Endothelial cell of umbilical vein (primary cell): ENCODE measurements around the gene ZNF827. TPM values are rescaled to one million over a fixed set of nuclear protein-coding genes. Genes with fewer than 3 reads are reported as not detected.

Experiments
- BruUV-seq: library from RNA; stranded (reverse); fragments of 400-500 nt; replicated peaks from 2 replicates; lab custom pipeline; 2021; lab: Mats Ljungman, UMichigan
- CTCF ChIA-PET: fragments of 300-600, 350-600 bp; sonication (Branson Sonifier 250); formaldehyde crosslinking; loops from one replicate; lab custom pipeline; 2021; ENCODE audit warnings: antibody characterized with exemption, inconsistent platforms; lab: Charles Lee
- POLR2A ChIA-PET: fragments of 300-600, 350-600 bp; sonication (Branson Sonifier 250); formaldehyde crosslinking; loops from one replicate; lab custom pipeline; 2021; ENCODE audit warnings: antibody characterized with exemption, inconsistent platforms; lab: Charles Lee
- DNase-seq: peaks from one replicate; pipeline ENCODE4 v3.0.0-alpha.2; 2011; ENCODE audit warnings: low read depth, low spot score
- FAIRE-seq: peaks from 2 replicates; lab custom pipeline; 2011; peaks lifted over from hg19 to GRCh38; lab: Jason Lieb, UNC
- H2AFZ ChIP-seq: 2 replicates; pipeline ENCODE4 v1.6.0; 2012; ENCODE audit warnings: low read depth, low read length, control low read depth, inconsistent platforms
- H3K27ac ChIP-seq: 2 replicates; pipeline ENCODE4 v1.5.1; 2011; ENCODE audit warnings: low read depth, mild to moderate bottlenecking, control low read depth, low read length, moderate library complexity; ENCODE audit not compliant: insufficient read depth
- H3K27me3 ChIP-seq, 2 experiments: 2 replicates each; pipeline versions ENCODE4 v1.6.0 to v1.6.1; 2011; ENCODE audit warnings: low read length in 2 of 2, mixed read lengths in 1 of 2; ENCODE audit not compliant: control insufficient read depth in 2 of 2, insufficient read depth in 2 of 2
- H3K36me3 ChIP-seq, 2 experiments: 2 replicates in 1 of 2; 3 replicates in 1 of 2; pipeline ENCODE4 v1.5.1; 2011; ENCODE audit warnings: low read length in 2 of 2, mild to moderate bottlenecking in 1 of 2, moderate library complexity in 1 of 2; ENCODE audit not compliant: control insufficient read depth in 2 of 2, insufficient read depth in 2 of 2; ENCODE audit errors: extremely low read depth in 1 of 2
- H3K4me1 ChIP-seq: 3 replicates; pipeline ENCODE4 v1.5.1; 2011; ENCODE audit warnings: mild to moderate bottlenecking, low read length; ENCODE audit not compliant: control insufficient read depth, insufficient read depth; ENCODE audit errors: extremely low read depth
- H3K4me2 ChIP-seq: 2 replicates; pipeline ENCODE4 v1.6.1; 2011; ENCODE audit warnings: low read length, control low read depth, mixed read lengths; ENCODE audit not compliant: insufficient read depth
- H3K4me3 ChIP-seq, 3 experiments: fragments of 200-600 bp in 1 of 3; sonication (generic), shearing (Covaris generic) in 1 of 3; replicated peaks in 1 of 3; 2 replicates each; pipeline ENCODE4 v1.5.1; 2011 to 2016; ENCODE audit warnings: control low read depth in 3 of 3, low read length in 3 of 3, mild to moderate bottlenecking in 2 of 3, inconsistent platforms in 1 of 3, low read depth in 1 of 3, moderate library complexity in 1 of 3; ENCODE audit not compliant: insufficient read depth in 1 of 3
- H3K79me2 ChIP-seq: 2 replicates; pipeline ENCODE4 v1.6.0; 2012; ENCODE audit warnings: low read length, inconsistent platforms; ENCODE audit not compliant: control insufficient read depth, insufficient read depth
- H3K9ac ChIP-seq: replicated peaks from 2 replicates; pipeline ENCODE3; 2011; ENCODE audit warnings: low read length, control low read depth; ENCODE audit not compliant: insufficient read depth; ENCODE audit errors: extremely low read depth
- H3K9me1 ChIP-seq: replicated peaks from 3 replicates; pipeline ENCODE4 v1.6.0; 2011; ENCODE audit warnings: mild to moderate bottlenecking, low read length; ENCODE audit not compliant: control insufficient read depth, insufficient read depth; ENCODE audit errors: extremely low read depth
- H3K9me3 ChIP-seq: replicated peaks from 2 replicates; pipeline ENCODE4 v1.5.1; 2012; ENCODE audit warnings: low read length, inconsistent platforms; ENCODE audit not compliant: control insufficient read depth, insufficient read depth
- H4K20me1 ChIP-seq: replicated peaks from 2 replicates; pipeline ENCODE3; 2011; ENCODE audit warnings: mild to moderate bottlenecking, low read length; ENCODE audit not compliant: control insufficient read depth, insufficient read depth; ENCODE audit errors: extremely low read depth
- CTCF ChIP-seq, 2 donors: IDR thresholded peaks; 1 replicate in 1 of 2; 2 replicates in 1 of 2; pipeline ENCODE4 v1.5.1; 2011; ENCODE audit warnings: low read length in 2 of 2, mild to moderate bottlenecking in 2 of 2, moderate library complexity in 2 of 2, control low read depth in 1 of 2, inconsistent platforms in 1 of 2, low read depth in 1 of 2; ENCODE audit not compliant: insufficient read depth in 1 of 2; ENCODE audit errors: extremely low read depth in 1 of 2
- EZH2 ChIP-seq: IDR thresholded peaks from 2 replicates; pipeline ENCODE4 v1.6.1; 2012; ENCODE audit warnings: borderline replicate concordance, low read depth, mild to moderate bottlenecking, moderate library complexity, low read length, inconsistent platforms; ENCODE audit not compliant: severe bottlenecking
- dilution Hi-C: fragments of 300-500 bp; cut with MboI; formaldehyde crosslinking; loops from one replicate; pipeline ENCODE4 v1.15.0; 2019; ENCODE audit warnings: low sequenced_read_pairs; ENCODE audit not compliant: extremely low pct_ligation_motif_present
- intact Hi-C: fragments of 100-400 bp; cut with micrococcal nuclease; formaldehyde crosslinking; loops from one replicate; pipeline ENCODE4 v1.10.0; 2022
- polyA plus RNA-seq, 4 experiments: library from polyadenylated mRNA; depleted of rRNA in 3 of 4; stranded (reverse) in 3 of 4; unstranded in 1 of 4; fragments of >200 nt; gene quantifications; 2 replicates each; pipeline versions ENCODE4 v1.2.1 to v1.2.3, GENCODE V29; 2011 to 2012; ENCODE audit warnings: missing spikeins in 1 of 4
- total RNA-seq: library from RNA; stranded (reverse); gene quantifications from 2 replicates; pipeline ENCODE4 v1.2.3, GENCODE V29; 2021

ZNF827 gene
- total and polyA plus RNA-seq, 2 donors (not counting 3 experiments of a cell fraction or from before 2014, with no cell fraction given): 16.9 to 23.7 TPM

- dilution Hi-C loops: no loop called here
These were observed 51.2 kb downstream of the ZNF827 start for GRCh38 chr4:145887241-145887991.

More at GRCh38 chr4:145887241-145887991, 51.2 kb downstream of the ZNF827 start:
- Histone ChIP-seq H3K9ac (no peak overlapping the region), H3K9me1 (no peaks in the 10 kb centered on the region), H3K4me1 (no peaks in the 10 kb centered on the region), H3K36me3 (peaks cover 5 to 6% of the 10 kb centered on the region in 2 experiments), H4K20me1 (no peaks in the 10 kb centered on the region), H2AFZ (no peak overlapping the region), H3K4me2 (no peak overlapping the region), H3K79me2 (no peaks in the 10 kb centered on the region), H3K4me3 (no peak overlapping the region), H3K27me3 (no peaks in the 10 kb centered on the region), H3K9me3 (no peaks in the 10 kb centered on the region), H3K27ac (no peak overlapping the region)
- intact Hi-C loops: loop anchor here (5.0 kb wide), 1 partner anchor 270 kb away; the partner anchor contains the start of gene MMAA
- no TSS peak for BruUV-seq
- CTCF ChIA-PET: interaction anchor here (0.8 to 2.4 kb wide), 17 partner anchors 8 to 1210 kb away, joined by 3 to 13 read pairs (median 3); no protein-coding TSS in a partner anchor
- FAIRE-seq: peak; percentile 12
- POLR2A ChIA-PET: no interaction called here
- TF ChIP-seq CTCF (IDR thresholded peaks at IDR 0.05; ENCODE audit: extremely low read depth in 1 of 2, insufficient read depth in 1 of 2, low read depth in 1 of 2, low read length in 2 of 2): no peak
- no peak for TF ChIP-seq EZH2
- DNase-seq: peak; percentile 45
